ENCODE results near the gene OBP2B.

OBP2B gene

GRCh38 chr9:133188843-133189180, 20.2 kb downstream of the OBP2B start:
- Histone ChIP-seq H3K9me3 (ENCODE audit: insufficient read depth, low read length) (no peaks in the 10 kb centered on the region), H3K9ac (ENCODE audit: insufficient read length, low read depth) (no peak overlapping the region), H3K36me3 (ENCODE audit: insufficient read depth, insufficient read length, low read length) (no peaks in the 10 kb centered on the region), H3K4me1 (ENCODE audit: insufficient read depth, insufficient read length) (peaks cover 9% of the 10 kb centered on the region), H3K27me3 (ENCODE audit: insufficient read depth, insufficient read length) (peaks cover 18% of the 10 kb centered on the region), H3K4me3 (ENCODE audit: insufficient read length, low read depth) (no peak overlapping the region)
- TF ChIP-seq ZNF274 (IDR thresholded peaks at IDR 0.05; ENCODE audit: low read depth, low read length) (no peak), YY1 (IDR thresholded peaks at IDR 0.05; ENCODE audit: insufficient read depth, insufficient read length) (no peak), SUZ12 (IDR thresholded peaks at IDR 0.05; ENCODE audit: extremely low read depth, insufficient read depth, insufficient read length) (no peak)
- DNase-seq (ENCODE audit: low read depth, low spot score), result no peak

GRCh38 chr9:133188006-133188842, 20.8 kb downstream of the OBP2B start:
- no peaks in the 10 kb centered on the region for H3K36me3 ChIP-seq (ENCODE audit: insufficient read depth, insufficient read length, low read length)
- DNase-seq (ENCODE audit: low read depth, low spot score), result peak; percentile 52
- peaks cover 18% of the 10 kb centered on the region for H3K27me3 ChIP-seq (ENCODE audit: insufficient read depth, insufficient read length)
- no peaks in the 10 kb centered on the region for H3K9me3 ChIP-seq (ENCODE audit: insufficient read depth, low read length)
- no peak for TF ChIP-seq YY1 (IDR thresholded peaks at IDR 0.05; ENCODE audit: insufficient read depth, insufficient read length)
- TF ChIP-seq SUZ12 (IDR thresholded peaks at IDR 0.05; ENCODE audit: extremely low read depth, insufficient read depth, insufficient read length), result no peak
- no peak for TF ChIP-seq ZNF274 (IDR thresholded peaks at IDR 0.05; ENCODE audit: low read depth, low read length)
- H3K4me3 ChIP-seq (ENCODE audit: insufficient read length, low read depth), result no peak overlapping the region
- H3K4me1 ChIP-seq (ENCODE audit: insufficient read depth, insufficient read length), result peaks cover 9% of the 10 kb centered on the region
- peak overlapping the region; percentile 45 for H3K9ac ChIP-seq (ENCODE audit: insufficient read length, low read depth)

- Histone ChIP-seq H3K9me3 (ENCODE audit: insufficient read depth, low read length) (no peaks in the 10 kb centered on the region), H3K4me1 (ENCODE audit: insufficient read depth, insufficient read length) (peaks cover 9% of the 10 kb centered on the region), H3K27me3 (ENCODE audit: insufficient read depth, insufficient read length) (peaks cover 18% of the 10 kb centered on the region), H3K9ac (ENCODE audit: insufficient read length, low read depth) (no peak overlapping the region), H3K4me3 (ENCODE audit: insufficient read length, low read depth) (no peak overlapping the region), H3K36me3 (ENCODE audit: insufficient read depth, insufficient read length, low read length) (no peaks in the 10 kb centered on the region)
- DNase-seq (ENCODE audit: low read depth, low spot score), result no peak
- no peak for TF ChIP-seq SUZ12 (IDR thresholded peaks at IDR 0.05; ENCODE audit: extremely low read depth, insufficient read depth, insufficient read length)
- no peak for TF ChIP-seq YY1 (IDR thresholded peaks at IDR 0.05; ENCODE audit: insufficient read depth, insufficient read length)
- no peak for TF ChIP-seq ZNF274 (IDR thresholded peaks at IDR 0.05; ENCODE audit: low read depth, low read length)
Measured at GRCh38 chr9:133187561-133188005, 21.5 kb downstream of the OBP2B start.

GRCh38 chr9:133186736-133187135, 22.3 kb downstream of the OBP2B start:
- Histone ChIP-seq H3K4me1 (ENCODE audit: insufficient read depth, insufficient read length) (peaks cover 9% of the 10 kb centered on the region), H3K27me3 (ENCODE audit: insufficient read depth, insufficient read length) (peaks cover 15% of the 10 kb centered on the region), H3K9ac (ENCODE audit: insufficient read length, low read depth) (no peak overlapping the region), H3K36me3 (ENCODE audit: insufficient read depth, insufficient read length, low read length) (no peaks in the 10 kb centered on the region), H3K9me3 (ENCODE audit: insufficient read depth, low read length) (no peaks in the 10 kb centered on the region), H3K4me3 (ENCODE audit: insufficient read length, low read depth) (no peak overlapping the region)
- TF ChIP-seq ZNF274 (IDR thresholded peaks at IDR 0.05; ENCODE audit: low read depth, low read length), result no peak
- no peak for TF ChIP-seq YY1 (IDR thresholded peaks at IDR 0.05; ENCODE audit: insufficient read depth, insufficient read length)
- TF ChIP-seq SUZ12 (IDR thresholded peaks at IDR 0.05; ENCODE audit: extremely low read depth, insufficient read depth, insufficient read length), result no peak
- DNase-seq (ENCODE audit: low read depth, low spot score), result no peak

GRCh38 chr9:133184971-133185370, 24.1 kb downstream of the OBP2B start:
- H3K27me3 ChIP-seq (ENCODE audit: insufficient read depth, insufficient read length), result peaks cover 15% of the 10 kb centered on the region
- H3K36me3 ChIP-seq (ENCODE audit: insufficient read depth, insufficient read length, low read length), result no peaks in the 10 kb centered on the region
- H3K9ac ChIP-seq (ENCODE audit: insufficient read length, low read depth), result no peak overlapping the region
- H3K4me1 ChIP-seq (ENCODE audit: insufficient read depth, insufficient read length), result peaks cover 9% of the 10 kb centered on the region
- no peak for DNase-seq (ENCODE audit: low read depth, low spot score)
- no peak for TF ChIP-seq YY1 (IDR thresholded peaks at IDR 0.05; ENCODE audit: insufficient read depth, insufficient read length)
- no peak for TF ChIP-seq ZNF274 (IDR thresholded peaks at IDR 0.05; ENCODE audit: low read depth, low read length)
- no peak for TF ChIP-seq SUZ12 (IDR thresholded peaks at IDR 0.05; ENCODE audit: extremely low read depth, insufficient read depth, insufficient read length)
- no peaks in the 10 kb centered on the region for H3K9me3 ChIP-seq (ENCODE audit: insufficient read depth, low read length)
- no peak overlapping the region for H3K4me3 ChIP-seq (ENCODE audit: insufficient read length, low read depth)

GRCh38 chr9:133182151-133182550, 26.9 kb downstream of the OBP2B start:
- Histone ChIP-seq H3K9me3 (ENCODE audit: insufficient read depth, low read length) (no peaks in the 10 kb centered on the region), H3K36me3 (ENCODE audit: insufficient read depth, insufficient read length, low read length) (no peaks in the 10 kb centered on the region), H3K4me1 (ENCODE audit: insufficient read depth, insufficient read length) (no peaks in the 10 kb centered on the region), H3K27me3 (ENCODE audit: insufficient read depth, insufficient read length) (peaks cover 5% of the 10 kb centered on the region), H3K9ac (ENCODE audit: insufficient read length, low read depth) (no peak overlapping the region), H3K4me3 (ENCODE audit: insufficient read length, low read depth) (no peak overlapping the region)
- TF ChIP-seq SUZ12 (IDR thresholded peaks at IDR 0.05; ENCODE audit: extremely low read depth, insufficient read depth, insufficient read length) (no peak), ZNF274 (IDR thresholded peaks at IDR 0.05; ENCODE audit: low read depth, low read length) (no peak), YY1 (IDR thresholded peaks at IDR 0.05; ENCODE audit: insufficient read depth, insufficient read length) (no peak)
- DNase-seq (ENCODE audit: low read depth, low spot score), result no peak

GRCh38 chr9:133181561-133181960, 27.5 kb downstream of the OBP2B start:
- H3K9me3 ChIP-seq (ENCODE audit: insufficient read depth, low read length), result no peaks in the 10 kb centered on the region
- TF ChIP-seq YY1 (IDR thresholded peaks at IDR 0.05; ENCODE audit: insufficient read depth, insufficient read length) (no peak), ZNF274 (IDR thresholded peaks at IDR 0.05; ENCODE audit: low read depth, low read length) (no peak), SUZ12 (IDR thresholded peaks at IDR 0.05; ENCODE audit: extremely low read depth, insufficient read depth, insufficient read length) (no peak)
- no peaks in the 10 kb centered on the region for H3K27me3 ChIP-seq (ENCODE audit: insufficient read depth, insufficient read length)
- no peaks in the 10 kb centered on the region for H3K36me3 ChIP-seq (ENCODE audit: insufficient read depth, insufficient read length, low read length)
- no peaks in the 10 kb centered on the region for H3K4me1 ChIP-seq (ENCODE audit: insufficient read depth, insufficient read length)
- no peak for DNase-seq (ENCODE audit: low read depth, low spot score)
- no peak overlapping the region for H3K4me3 ChIP-seq (ENCODE audit: insufficient read length, low read depth)
- no peak overlapping the region for H3K9ac ChIP-seq (ENCODE audit: insufficient read length, low read depth)
